ENCODE results near the gene MPC1L.

The MPC1L gene

GRCh38 chrX:40663078-40663740 is 40.0 kb downstream of the MPC1L start:
- peaks cover 10% of the 10 kb centered on the region for H3K36me3 ChIP-seq (ENCODE audit: insufficient read depth, low read length)

GRCh38 chrX:40663880-40664630 is 40.8 kb downstream of the MPC1L start:
- Histone ChIP-seq H3K9me3 (ENCODE audit: low read length) (no peaks in the 10 kb centered on the region), H3K9ac (ENCODE audit: low read length) (no peak overlapping the region), H3K4me1 (ENCODE audit: insufficient read depth, low read length) (no peaks in the 10 kb centered on the region), H3K27me3 (ENCODE audit: control insufficient read depth in 1 of 2, insufficient read depth in 2 of 2, low read length in 2 of 2) (no peaks in the 10 kb centered on the region), H3K36me3 (ENCODE audit: insufficient read depth, low read length) (peaks cover 10% of the 10 kb centered on the region), H3K4me3 (ENCODE audit: low read depth in 1 of 2, low read length in 2 of 2) (no peak overlapping the region), H3K27ac (ENCODE audit: low read depth, low read length) (no peak overlapping the region)

More at GRCh38 chrX:40663078-40663740, 40.0 kb downstream of the MPC1L start:
- H3K27ac ChIP-seq (ENCODE audit: low read depth, low read length), result no peak overlapping the region
- no peaks in the 10 kb centered on the region for H3K9me3 ChIP-seq (ENCODE audit: low read length)
- H3K9ac ChIP-seq (ENCODE audit: low read length), result no peak overlapping the region
- H3K4me1 ChIP-seq (ENCODE audit: insufficient read depth, low read length), result no peaks in the 10 kb centered on the region
- no peak overlapping the region for H3K4me3 ChIP-seq (ENCODE audit: low read depth in 1 of 2, low read length in 2 of 2)
- H3K27me3 ChIP-seq (ENCODE audit: control insufficient read depth in 1 of 2, insufficient read depth in 2 of 2, low read length in 2 of 2), result no peaks in the 10 kb centered on the region

- no peak overlapping the region for H3K9ac ChIP-seq (ENCODE audit: low read length)
- no peaks in the 10 kb centered on the region for H3K9me3 ChIP-seq (ENCODE audit: low read length)
- no peak overlapping the region for H3K27ac ChIP-seq (ENCODE audit: low read depth, low read length)
- H3K4me3 ChIP-seq (ENCODE audit: low read depth in 1 of 2, low read length in 2 of 2), result no peak overlapping the region
- peaks cover 12% of the 10 kb centered on the region for H3K36me3 ChIP-seq (ENCODE audit: insufficient read depth, low read length)
- no peaks in the 10 kb centered on the region for H3K4me1 ChIP-seq (ENCODE audit: insufficient read depth, low read length)
- peaks cover 0 to 8% of the 10 kb centered on the region in 2 donors for H3K27me3 ChIP-seq (ENCODE audit: control insufficient read depth in 1 of 2, insufficient read depth in 2 of 2, low read length in 2 of 2)
Measured at GRCh38 chrX:40671126-40671525, 47.9 kb downstream of the MPC1L start.

Data from muscle layer of colon (tissue), 2 donors.